GM13976 (cell line): ENCODE measurements around the gene MMP19.

Experiments
- DNase-seq: peaks from one replicate; pipeline ENCODE4 v3.0.0; 2012; ENCODE audit warnings: low spot score
- CTCF ChIP-seq: IDR thresholded peaks from 2 replicates; pipeline ENCODE4 v1.5.1; 2012; ENCODE audit warnings: borderline replicate concordance, mild to moderate bottlenecking; ENCODE audit not compliant: insufficient read depth; ENCODE audit errors: extremely low read depth, missing control alignments, control extremely low read depth
- in situ Hi-C: fragments of 300-500 bp; cut with MboI; formaldehyde crosslinking; loops from one replicate; pipeline ENCODE4 v1.12.0; 2022; ENCODE audit warnings: low sequenced_read_pairs, mixed read lengths, inconsistent platforms; ENCODE audit not compliant: unreplicated experiment

Gene MMP19

DNA sequence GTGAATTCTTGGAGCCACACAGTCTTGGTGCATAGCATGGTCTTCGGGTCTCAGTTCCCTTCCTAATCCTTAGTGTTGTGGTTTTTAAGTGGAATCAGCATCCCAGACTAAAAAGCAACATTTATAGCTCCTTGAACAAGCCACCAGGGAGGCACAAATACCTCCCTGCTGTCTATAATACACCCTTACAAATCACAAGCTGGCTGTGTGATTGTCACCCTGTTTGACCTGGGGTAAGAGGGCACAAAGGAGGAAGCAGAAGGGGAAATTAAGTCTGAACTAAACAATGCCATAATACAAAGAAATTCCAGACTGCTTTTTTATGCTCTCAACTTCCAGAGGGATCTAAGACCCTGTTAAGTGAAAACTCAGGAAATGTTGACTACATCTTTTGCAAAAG is 7.7 kb upstream of the MMP19 start:
- no peak for TF ChIP-seq CTCF
- in situ Hi-C loops: no loop called here
- DNase-seq: no peak

DNA sequence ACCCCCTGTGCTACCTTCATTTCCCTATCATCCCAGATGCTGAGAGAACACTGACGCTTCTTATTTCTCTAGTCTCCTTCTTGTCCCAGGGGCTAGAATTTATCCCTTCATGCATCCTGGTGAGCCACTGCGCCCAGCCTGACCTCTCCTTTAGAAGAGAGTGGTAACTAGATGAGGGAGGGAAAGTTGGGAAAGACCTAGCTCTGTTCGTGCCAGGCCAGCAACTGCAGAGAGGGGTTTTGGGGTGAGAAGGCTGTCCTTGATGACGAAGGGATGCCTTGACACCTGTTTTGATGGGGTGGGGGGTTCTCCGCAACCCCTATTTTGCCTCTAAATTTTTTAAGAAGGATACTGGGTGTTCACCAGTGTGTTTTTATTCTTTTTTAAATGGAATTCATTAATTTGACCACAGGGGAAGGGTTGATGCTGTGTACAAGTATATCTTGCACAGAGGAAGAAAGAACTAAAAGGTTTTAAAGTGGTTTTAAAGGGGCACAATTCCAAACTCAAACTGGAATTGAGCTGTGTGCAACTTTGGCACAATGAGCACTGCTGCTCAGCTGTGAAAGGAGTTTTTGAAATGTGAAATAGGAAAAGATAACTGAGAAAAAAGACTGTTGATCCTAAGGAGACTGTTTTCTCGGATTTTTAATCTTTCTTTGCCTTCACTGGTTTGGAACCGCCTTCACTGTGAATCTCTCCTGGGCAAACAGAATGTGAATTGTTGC is 7.0 kb upstream of the MMP19 start:
- in situ Hi-C loops: no loop called here
- DNase-seq: no peak
- TF ChIP-seq CTCF: no peak

DNA sequence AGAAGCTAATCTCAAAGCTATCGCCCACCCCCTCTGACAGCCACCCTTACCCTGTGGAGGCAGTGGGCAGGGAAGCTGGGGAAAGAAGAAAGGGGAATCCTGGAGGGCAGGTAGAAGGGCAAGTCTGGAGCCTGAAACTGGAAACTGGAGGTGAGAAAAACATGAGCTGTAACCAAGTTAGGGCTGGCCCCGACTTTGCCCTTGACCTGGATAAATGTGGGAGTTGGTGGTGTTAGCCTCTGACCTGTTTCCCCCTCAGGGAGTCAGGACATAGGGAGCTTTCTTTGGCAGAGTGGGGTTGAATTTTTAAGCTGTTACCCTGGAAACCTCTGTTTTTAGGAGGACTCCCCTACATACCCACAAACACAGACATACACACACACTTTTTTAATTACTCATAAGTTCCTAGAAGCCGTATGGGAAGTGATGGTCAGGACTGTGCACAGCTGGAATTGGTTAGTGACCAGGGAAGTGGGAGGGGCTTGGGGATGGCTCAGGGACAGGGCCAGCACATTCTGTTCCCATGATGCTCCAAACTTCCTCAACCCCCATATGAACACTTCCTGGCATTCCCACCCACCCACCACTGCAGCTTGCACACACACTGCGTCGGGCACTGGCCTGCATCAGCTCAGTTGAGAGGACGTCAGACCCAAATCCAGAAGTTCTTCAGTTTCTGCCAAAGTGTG is 5.0 kb upstream of the MMP19 start:
- in situ Hi-C loops: no loop called here
- TF ChIP-seq CTCF: no peak
- DNase-seq: no peak

GRCh38 chr12:55847033-55847432 is 4.3 kb upstream of the MMP19 start:
- DNase-seq: no peak
- in situ Hi-C loops: no loop called here
- TF ChIP-seq CTCF: no peak

- in situ Hi-C loops: no loop called here
- no peak for DNase-seq
Measured at GRCh38 chr12:55845785-55846496, 3.2 kb upstream of the MMP19 start.

More at GRCh38 chr12:55845785-55846496, 3.2 kb upstream of the MMP19 start:
- TF ChIP-seq CTCF: no peak
